Natural killer cell treated with Interleukin-12 subunit alpha and Interleukin-12 subunit beta and Interleukin-15 and Interleukin-18, amount 100 ng/mL, for 72 hours (primary cell): Measurements from ENCODE around the gene AUTS2. TPM values are rescaled to one million over a fixed set of nuclear protein-coding genes. Genes with fewer than 3 reads are reported as not detected.

Experiments used
- ATAC-seq, 2 donors: fragments of 150-1000 bp; cut with Tn5 transposase in 1 of 2; sonication (Bioruptor Pico), chemical (Tn5 transposase) in 1 of 2; 2 replicates each; pipeline ENCODE4 v1.10.0; 2021
- DNase-seq: peaks from one replicate; pipeline ENCODE4 v3.0.0; 2022; ENCODE audit warnings: low spot score
- H3K27ac Mint-ChIP-seq, 2 donors: 1 replicate in 1 of 2; 2 replicates in 1 of 2; pipeline ENCODE4 v1.8.0; 2022; ENCODE audit warnings: mixed read lengths in 2 of 2, mild to moderate bottlenecking in 1 of 2, moderate library complexity in 1 of 2
- H3K27me3 Mint-ChIP-seq, 2 donors: 1 replicate in 1 of 2; 2 replicates in 1 of 2; pipeline ENCODE4 v1.8.0; 2022; ENCODE audit warnings: mixed read lengths in 2 of 2
- H3K36me3 Mint-ChIP-seq: one replicate; pipeline ENCODE4 v1.8.0; 2022; ENCODE audit warnings: mixed read lengths
- H3K4me1 Mint-ChIP-seq, 2 donors: 1 replicate in 1 of 2; 2 replicates in 1 of 2; pipeline ENCODE4 v1.8.0; 2022; ENCODE audit warnings: low read depth in 2 of 2, mixed read lengths in 2 of 2, mild to moderate bottlenecking in 1 of 2
- H3K4me3 Mint-ChIP-seq: one replicate; pipeline ENCODE4 v1.8.0; 2022; ENCODE audit warnings: mixed read lengths
- H3K9me3 Mint-ChIP-seq: 2 replicates; pipeline ENCODE4 v1.8.0; 2022; ENCODE audit warnings: mixed read lengths
- total RNA-seq, 2 donors: library from RNA; stranded (reverse); gene quantifications; one replicate each; pipeline ENCODE4 v1.2.3, GENCODE V29; 2022

AUTS2 gene
- total RNA-seq, 2 donors from 2014 or later = 14.3 to 43.0 TPM

DNA sequence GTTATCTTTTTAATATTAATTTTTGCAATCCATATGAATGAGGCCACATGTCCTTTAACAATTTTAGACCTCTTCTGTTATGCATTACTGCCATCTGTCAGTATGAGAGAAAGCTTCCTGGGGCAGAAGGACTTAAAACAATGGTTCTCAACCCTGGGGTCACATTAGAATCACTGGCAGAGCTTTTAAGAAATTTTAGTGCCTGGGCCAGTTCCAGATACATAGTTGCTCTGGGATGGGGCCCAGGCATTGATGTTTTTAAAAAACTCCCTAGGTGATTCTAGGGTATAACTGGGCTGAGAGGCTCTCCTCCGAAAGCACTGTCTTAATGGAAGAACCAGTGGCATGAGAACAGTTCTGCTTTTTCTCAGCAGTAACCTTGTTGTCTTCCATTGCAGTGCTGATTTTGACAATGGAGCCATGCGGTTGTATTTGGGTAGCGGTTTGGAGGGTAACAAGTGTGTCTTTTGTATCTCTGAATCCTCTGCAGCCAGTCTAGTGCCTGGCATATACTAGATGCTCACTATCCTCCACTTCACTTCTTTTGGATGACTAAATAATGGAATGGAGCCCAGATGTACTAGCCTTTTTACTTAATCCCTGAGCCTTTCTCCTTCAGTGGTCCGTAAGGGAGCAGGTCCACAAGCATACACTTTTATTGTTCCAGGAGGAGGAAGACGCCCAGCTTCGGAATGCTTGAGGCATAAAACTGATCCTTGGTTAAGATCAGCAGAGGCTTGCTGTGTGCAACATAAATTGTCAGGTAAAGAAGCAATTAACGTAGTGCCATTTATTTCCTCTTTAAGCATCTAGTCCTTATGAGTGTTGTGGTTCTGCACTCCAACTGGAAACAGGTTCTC, 227.1 kb downstream of the AUTS2 start:
- no peaks in the 10 kb centered on the region for H3K36me3 Mint-ChIP-seq
- DNase-seq = no peak
- peak overlapping the region; percentile 39 to 70 for H3K27ac Mint-ChIP-seq
- ATAC-seq = no peak
- H3K27me3 Mint-ChIP-seq = peaks cover 3 to 8% of the 10 kb centered on the region in 2 donors
- peaks cover 24 to 33% of the 10 kb centered on the region in 2 donors for H3K4me1 Mint-ChIP-seq
- no peaks in the 10 kb centered on the region for H3K9me3 Mint-ChIP-seq
- H3K4me3 Mint-ChIP-seq = peak overlapping the region; percentile 92

DNA sequence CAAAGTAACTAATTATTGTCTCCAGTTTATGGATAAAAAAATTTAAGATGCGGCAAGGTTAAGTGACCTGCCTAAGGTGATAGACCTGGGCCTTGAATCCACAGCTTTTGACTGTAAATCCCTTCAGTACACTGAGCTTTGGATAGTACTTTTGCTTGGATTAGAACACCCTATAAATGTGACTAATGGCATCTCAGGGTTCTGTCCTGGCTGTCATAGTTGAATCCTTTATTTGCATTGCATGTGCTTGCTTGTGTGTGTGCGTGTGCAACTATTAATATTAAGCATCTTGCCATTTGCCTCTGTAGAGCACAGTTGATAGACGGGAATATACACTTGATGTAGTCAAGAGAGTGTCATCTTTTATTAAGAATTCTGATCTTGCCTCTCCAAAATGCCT, 228.0 kb downstream of the AUTS2 start:
- Mint-ChIP-seq H3K27me3 (peaks cover 3 to 7% of the 10 kb centered on the region in 2 donors), H3K4me3 (no peak overlapping the region), H3K9me3 (no peaks in the 10 kb centered on the region), H3K36me3 (no peaks in the 10 kb centered on the region), H3K4me1 (peaks cover 24 to 33% of the 10 kb centered on the region in 2 donors), H3K27ac (no peak overlapping the region)
- ATAC-seq (no peak), DNase-seq (no peak)

DNA sequence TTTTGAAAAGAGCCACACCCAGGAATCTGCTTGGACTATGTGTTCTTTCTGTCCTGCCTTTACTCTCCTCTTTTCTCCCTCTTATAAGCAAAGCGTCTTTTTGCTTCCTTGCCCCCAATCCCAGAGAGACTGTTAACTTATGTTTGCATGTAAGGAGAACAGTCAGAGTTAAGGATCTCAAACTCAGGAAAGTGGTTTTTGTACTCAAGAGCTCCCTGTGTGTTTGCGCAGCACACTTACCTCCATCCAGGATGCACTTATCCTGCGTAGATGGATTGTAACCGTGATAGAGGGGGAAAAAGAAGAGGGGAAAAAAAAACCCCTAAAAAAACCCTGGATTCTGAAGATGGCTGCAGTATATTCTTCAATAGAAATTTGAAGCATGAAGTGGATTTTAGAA, 228.9 kb downstream of the AUTS2 start:
- Mint-ChIP-seq H3K36me3 (no peaks in the 10 kb centered on the region), H3K4me3 (no peak overlapping the region), H3K27ac (no peak overlapping the region), H3K4me1 (peaks cover 24 to 33% of the 10 kb centered on the region in 2 donors), H3K27me3 (peaks cover 3 to 7% of the 10 kb centered on the region in 2 donors), H3K9me3 (no peaks in the 10 kb centered on the region)
- ATAC-seq (no peak), DNase-seq (no peak)

DNA sequence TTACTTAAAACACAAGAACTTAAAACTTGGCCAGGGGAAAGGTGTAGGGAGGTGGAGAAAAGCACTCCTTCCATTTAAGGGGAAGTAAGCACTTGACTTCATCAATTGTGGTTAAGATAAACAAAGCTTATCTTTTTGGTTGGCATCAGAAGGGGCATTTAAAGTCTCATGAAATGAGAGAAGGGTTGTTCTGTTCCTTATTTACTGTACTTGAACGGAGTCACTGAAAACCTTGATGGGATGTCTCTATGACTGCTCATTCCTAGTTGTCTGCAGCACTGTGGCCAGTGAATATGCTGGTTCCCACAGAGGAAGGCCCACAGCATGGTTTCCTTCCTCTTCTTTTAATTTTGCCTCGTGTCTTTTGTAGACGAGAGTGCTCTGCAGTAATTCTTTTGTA, 229.3 kb downstream of the AUTS2 start:
- no peak overlapping the region for H3K4me3 Mint-ChIP-seq
- no peaks in the 10 kb centered on the region for H3K36me3 Mint-ChIP-seq
- no peak for ATAC-seq
- no peaks in the 10 kb centered on the region for H3K9me3 Mint-ChIP-seq
- H3K4me1 Mint-ChIP-seq = peaks cover 24 to 33% of the 10 kb centered on the region in 2 donors
- DNase-seq = no peak
- no peak overlapping the region for H3K27ac Mint-ChIP-seq
- H3K27me3 Mint-ChIP-seq = peaks cover 3 to 7% of the 10 kb centered on the region in 2 donors

DNA sequence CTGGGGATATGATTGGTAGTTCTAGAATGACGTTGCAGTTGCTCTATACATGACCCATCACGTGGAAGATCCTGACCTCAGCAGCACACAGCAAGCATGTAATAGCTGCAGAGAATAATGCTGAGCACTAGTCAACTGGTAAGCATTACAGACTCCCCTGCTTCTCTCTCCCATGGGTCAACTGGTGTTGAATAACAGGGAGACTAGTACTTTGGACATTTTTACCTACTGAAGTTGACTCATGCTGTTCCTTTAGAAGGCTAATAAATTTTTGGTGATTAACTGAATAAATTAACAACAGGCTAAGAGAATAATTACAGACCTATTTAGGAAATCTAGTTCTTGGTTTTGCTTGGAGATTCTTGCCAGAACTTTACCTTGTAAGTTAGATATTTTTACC, 234.1 kb downstream of the AUTS2 start:
- ATAC-seq (no peak), DNase-seq (no peak)
- Mint-ChIP-seq H3K9me3 (no peaks in the 10 kb centered on the region), H3K4me1 (peaks cover 3% of the 10 kb centered on the region in 2 donors), H3K4me3 (no peak overlapping the region), H3K27ac (no peak overlapping the region), H3K36me3 (no peaks in the 10 kb centered on the region), H3K27me3 (peaks cover 3 to 7% of the 10 kb centered on the region in 2 donors)

DNA sequence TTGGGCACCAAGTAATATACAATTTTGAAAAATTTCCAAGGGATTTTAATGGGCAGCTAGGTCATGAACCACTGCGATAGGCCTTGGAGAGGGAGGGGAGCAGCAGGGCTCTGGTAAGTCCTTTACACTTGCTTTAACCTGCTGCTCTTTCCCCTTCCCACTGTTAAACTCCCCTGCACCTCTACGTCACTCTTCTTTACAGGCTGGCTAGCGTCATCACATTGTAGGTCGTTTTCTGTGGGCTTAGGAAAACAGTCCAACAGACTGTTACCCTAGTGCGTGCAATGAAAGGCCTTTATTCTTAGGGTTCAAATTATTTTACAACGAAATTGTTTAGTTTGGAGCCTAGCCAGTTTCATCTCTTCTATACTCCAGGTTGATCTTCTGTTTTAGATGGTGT, 235.7 kb downstream of the AUTS2 start:
- peaks cover 3 to 7% of the 10 kb centered on the region in 2 donors for H3K27me3 Mint-ChIP-seq
- peaks cover 0 to 3% of the 10 kb centered on the region in 2 donors for H3K4me1 Mint-ChIP-seq
- H3K4me3 Mint-ChIP-seq = no peak overlapping the region
- ATAC-seq (no peak), DNase-seq (no peak)
- no peaks in the 10 kb centered on the region for H3K36me3 Mint-ChIP-seq
- no peaks in the 10 kb centered on the region for H3K9me3 Mint-ChIP-seq
- H3K27ac Mint-ChIP-seq = no peak overlapping the region

DNA sequence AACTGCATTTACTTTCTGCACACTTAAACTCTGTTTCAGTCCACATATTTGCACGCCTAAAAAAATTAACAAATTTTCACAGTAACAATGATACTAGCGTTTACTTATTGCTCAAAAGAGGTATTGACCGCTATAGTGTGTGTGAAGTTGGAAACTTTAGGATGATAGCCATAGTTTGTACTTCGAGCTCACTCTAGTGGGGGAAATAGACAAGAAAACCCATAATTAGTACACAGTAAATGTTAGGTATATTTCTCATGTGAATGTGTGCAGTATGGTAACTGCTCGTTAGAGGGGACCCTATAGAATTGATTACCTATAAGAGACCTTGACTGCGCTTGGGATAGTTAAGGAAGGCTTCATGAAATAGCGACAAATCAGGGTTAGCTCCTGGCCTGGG, 238.4 kb downstream of the AUTS2 start:
- ATAC-seq = no peak
- no peak for DNase-seq
- Mint-ChIP-seq H3K27ac (no peak overlapping the region), H3K4me1 (peaks cover 0 to 3% of the 10 kb centered on the region in 2 donors), H3K36me3 (no peaks in the 10 kb centered on the region), H3K9me3 (no peaks in the 10 kb centered on the region), H3K4me3 (no peak overlapping the region), H3K27me3 (peaks cover 0 to 6% of the 10 kb centered on the region in 2 donors)

DNA sequence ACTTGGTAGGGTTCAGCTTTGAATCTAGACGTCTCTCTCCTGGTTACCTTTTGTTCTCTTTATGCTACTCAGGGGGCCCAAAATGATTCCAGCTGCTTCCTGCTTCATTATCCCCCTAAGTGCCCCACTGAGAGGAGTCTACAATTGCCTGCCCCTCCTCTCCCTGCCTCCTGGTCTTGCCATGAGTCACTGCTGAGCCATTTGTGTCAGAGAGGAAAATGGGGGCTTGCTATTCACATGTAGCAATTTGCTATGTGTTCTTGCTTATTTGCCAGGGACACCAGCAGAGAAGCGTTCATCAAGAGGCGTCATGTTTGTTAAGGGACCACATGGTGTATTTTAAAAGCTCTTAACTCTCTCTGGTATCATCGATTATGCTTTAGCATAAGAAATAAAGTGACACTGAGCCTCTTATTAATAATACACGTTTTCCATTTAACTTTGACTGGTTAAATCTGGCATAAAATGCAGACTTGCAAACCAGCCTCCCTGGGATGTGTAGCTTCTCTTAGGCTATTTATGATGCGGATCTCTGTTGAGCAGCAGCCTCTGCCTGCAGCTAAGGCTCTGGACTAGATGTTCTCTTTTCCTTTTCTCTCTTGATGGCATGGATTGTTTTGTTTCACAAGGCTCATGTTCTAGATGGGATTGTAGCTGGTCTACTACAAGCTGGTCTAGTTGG, 239.3 kb downstream of the AUTS2 start:
- no peak overlapping the region for H3K4me3 Mint-ChIP-seq
- ATAC-seq = no peak

DNA sequence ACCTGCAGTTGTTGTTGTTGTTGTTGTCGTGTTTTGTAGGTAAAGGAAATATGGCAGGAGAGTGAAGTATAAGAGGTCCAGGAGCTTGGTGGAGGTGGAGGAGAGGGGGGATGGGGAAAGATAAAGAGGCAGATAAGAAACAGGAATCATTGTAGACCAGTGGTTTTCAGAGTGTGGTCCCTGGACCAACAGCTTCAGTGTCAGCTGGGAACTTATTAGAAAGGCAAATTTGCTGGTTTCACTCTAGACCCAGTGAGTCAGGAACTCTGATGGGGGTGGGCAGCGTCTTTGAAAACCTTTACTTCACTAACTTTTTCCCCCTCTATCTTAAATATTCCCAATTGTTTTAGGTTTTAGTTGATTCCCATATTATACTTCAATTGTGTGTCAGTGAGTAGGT, 241.5 kb downstream of the AUTS2 start:
- no peak overlapping the region for H3K4me3 Mint-ChIP-seq
- peaks cover 6 to 14% of the 10 kb centered on the region in 2 donors for H3K27me3 Mint-ChIP-seq
- no peak for ATAC-seq
- H3K27ac Mint-ChIP-seq = no peak overlapping the region
- H3K36me3 Mint-ChIP-seq = no peaks in the 10 kb centered on the region
- no peak for DNase-seq
- no peaks in the 10 kb centered on the region for H3K9me3 Mint-ChIP-seq
- H3K4me1 Mint-ChIP-seq = peaks cover 0 to 3% of the 10 kb centered on the region in 2 donors

More for the DNA sequence above, 239.3 kb downstream of the AUTS2 start:
- Mint-ChIP-seq H3K9me3 (no peaks in the 10 kb centered on the region), H3K36me3 (no peaks in the 10 kb centered on the region), H3K4me1 (peaks cover 0 to 3% of the 10 kb centered on the region in 2 donors), H3K27ac (no peak overlapping the region), H3K27me3 (peaks cover 2 to 6% of the 10 kb centered on the region in 2 donors)
- DNase-seq = no peak

DNA sequence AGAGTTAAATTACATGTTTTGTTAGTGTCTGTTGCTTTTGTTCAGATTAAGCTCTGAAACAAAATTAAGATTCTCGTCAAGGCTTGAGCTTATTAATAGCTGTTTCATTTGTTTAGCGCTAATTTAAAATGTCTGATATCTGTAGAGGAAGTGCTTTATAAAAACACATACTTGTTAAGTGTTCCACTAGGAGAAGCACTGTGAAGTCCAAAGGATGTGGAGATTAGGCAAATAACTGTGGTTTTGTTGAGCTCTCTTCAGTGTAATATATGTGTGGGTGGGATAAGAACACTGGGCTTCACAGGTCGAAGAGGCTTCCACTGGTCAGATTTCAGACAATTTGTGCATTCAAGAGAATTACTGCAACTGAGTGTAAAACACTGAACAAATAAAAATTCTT, 242.0 kb downstream of the AUTS2 start:
- Mint-ChIP-seq H3K36me3 (no peaks in the 10 kb centered on the region), H3K4me3 (no peak overlapping the region), H3K27me3 (peaks cover 6 to 14% of the 10 kb centered on the region in 2 donors), H3K4me1 (peaks cover 0 to 3% of the 10 kb centered on the region in 2 donors), H3K9me3 (no peaks in the 10 kb centered on the region), H3K27ac (no peak overlapping the region)
- no peak for DNase-seq
- no peak for ATAC-seq

DNA sequence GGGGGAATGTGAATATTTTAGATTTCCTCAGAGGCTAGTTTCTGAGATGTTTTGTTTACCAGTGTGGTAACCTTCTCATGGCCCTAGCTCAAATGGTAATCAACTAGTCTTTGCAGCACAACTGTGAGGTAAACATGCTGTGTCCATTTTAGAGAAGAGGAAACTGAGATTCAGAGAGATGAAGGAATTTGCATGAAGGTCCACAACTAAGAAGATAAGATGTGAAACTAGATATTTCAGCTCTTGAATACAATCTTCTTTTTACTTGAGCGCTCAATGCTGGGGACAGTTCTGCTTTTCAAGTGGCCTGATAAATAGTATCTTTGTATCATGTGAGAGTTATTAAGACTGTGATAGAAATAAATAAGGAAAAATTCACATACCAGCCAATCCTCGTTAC, 245.4 kb downstream of the AUTS2 start:
- DNase-seq (no peak), ATAC-seq (no peak)
- Mint-ChIP-seq H3K9me3 (no peaks in the 10 kb centered on the region), H3K4me1 (peaks cover 0 to 3% of the 10 kb centered on the region in 2 donors), H3K36me3 (no peaks in the 10 kb centered on the region), H3K27me3 (peaks cover 6 to 14% of the 10 kb centered on the region in 2 donors), H3K27ac (no peak overlapping the region), H3K4me3 (no peak overlapping the region)

DNA sequence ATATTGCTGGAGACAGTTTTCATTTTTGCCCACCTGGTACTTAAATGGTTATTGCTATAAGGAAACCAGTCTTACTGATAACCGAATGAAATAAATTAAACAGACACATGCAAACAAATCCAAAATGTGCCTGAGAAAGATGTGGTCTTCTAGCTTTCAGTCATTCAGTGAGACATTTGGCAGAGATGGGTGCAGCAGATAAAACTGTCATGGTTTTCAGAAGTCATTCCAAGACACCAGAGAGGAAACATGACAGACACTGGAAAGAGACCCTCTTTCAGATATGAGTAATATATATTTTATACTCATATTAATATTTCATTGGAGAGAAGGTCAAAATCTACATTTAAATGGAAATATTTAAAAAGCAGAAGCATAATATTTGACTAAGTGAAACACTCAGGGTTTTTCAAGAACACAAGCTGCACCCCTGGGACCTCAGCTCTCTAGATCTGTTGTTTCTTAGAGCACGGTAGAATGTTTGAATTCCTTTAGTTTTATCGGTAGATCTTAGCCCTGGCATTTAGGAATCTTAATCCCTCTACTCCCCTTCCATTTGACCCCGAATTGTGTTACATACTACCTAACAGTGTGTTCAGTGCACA, 246.1 kb downstream of the AUTS2 start:
- DNase-seq = no peak
- H3K36me3 Mint-ChIP-seq = no peaks in the 10 kb centered on the region
- H3K4me3 Mint-ChIP-seq = no peak overlapping the region
- peaks cover 0 to 3% of the 10 kb centered on the region in 2 donors for H3K4me1 Mint-ChIP-seq
- no peaks in the 10 kb centered on the region for H3K9me3 Mint-ChIP-seq
- no peak overlapping the region for H3K27ac Mint-ChIP-seq
- ATAC-seq = no peak
- H3K27me3 Mint-ChIP-seq = peaks cover 6 to 14% of the 10 kb centered on the region in 2 donors

DNA sequence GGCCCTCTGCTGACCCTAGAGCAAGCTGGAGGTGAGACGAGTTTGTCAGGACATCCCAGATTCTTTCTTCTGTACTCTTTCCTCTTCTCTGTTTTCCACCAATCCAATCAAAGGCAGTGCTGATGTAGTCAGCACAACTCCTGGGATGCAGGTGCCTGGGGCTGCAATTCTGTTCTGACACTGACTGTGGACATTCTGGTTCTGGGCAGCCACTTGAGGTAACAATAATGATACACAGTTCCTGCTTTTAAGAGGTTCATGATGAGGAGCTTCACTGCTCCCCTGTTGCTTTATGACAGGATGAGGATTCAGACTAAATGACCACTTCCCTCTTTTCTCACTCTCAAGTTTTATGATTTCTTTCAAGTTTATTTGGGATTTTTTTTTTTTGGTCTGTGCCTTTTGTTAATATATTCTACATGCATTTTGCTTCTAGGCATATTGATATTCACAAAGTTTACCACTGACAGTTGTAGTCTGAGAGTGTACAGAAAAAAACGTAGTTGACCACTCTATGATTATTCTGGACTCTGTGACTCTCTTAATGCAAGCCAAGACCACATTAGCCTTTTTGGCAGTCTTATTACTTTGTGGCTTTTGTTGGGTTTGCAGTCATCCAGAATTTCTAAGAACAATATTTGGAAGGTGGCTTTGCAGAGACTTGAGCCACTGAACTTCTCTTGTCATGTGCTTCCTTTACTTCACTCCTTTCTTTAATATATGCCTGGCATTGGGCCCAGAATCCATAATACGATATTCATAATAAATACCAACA, 247.6 kb downstream of the AUTS2 start:
- no peaks in the 10 kb centered on the region for H3K4me1 Mint-ChIP-seq
- DNase-seq (no peak), ATAC-seq (no peak)
- no peak overlapping the region for H3K4me3 Mint-ChIP-seq
- H3K27me3 Mint-ChIP-seq = peaks cover 0 to 14% of the 10 kb centered on the region in 2 donors
- H3K9me3 Mint-ChIP-seq = no peaks in the 10 kb centered on the region
- no peaks in the 10 kb centered on the region for H3K36me3 Mint-ChIP-seq
- no peak overlapping the region for H3K27ac Mint-ChIP-seq
